GM12872 (cell line): Measurements from ENCODE around the gene DTD1.

Experiments used
- TF ChIP-seq, protein P1 (sequence below): IDR thresholded peaks from 3 replicates; pipeline ENCODE4 v1.5.1; 2011; ENCODE audit warnings: low read depth, mild to moderate bottlenecking, low read length, moderate library complexity; ENCODE audit not compliant: insufficient read depth

The DTD1 gene

DNA sequence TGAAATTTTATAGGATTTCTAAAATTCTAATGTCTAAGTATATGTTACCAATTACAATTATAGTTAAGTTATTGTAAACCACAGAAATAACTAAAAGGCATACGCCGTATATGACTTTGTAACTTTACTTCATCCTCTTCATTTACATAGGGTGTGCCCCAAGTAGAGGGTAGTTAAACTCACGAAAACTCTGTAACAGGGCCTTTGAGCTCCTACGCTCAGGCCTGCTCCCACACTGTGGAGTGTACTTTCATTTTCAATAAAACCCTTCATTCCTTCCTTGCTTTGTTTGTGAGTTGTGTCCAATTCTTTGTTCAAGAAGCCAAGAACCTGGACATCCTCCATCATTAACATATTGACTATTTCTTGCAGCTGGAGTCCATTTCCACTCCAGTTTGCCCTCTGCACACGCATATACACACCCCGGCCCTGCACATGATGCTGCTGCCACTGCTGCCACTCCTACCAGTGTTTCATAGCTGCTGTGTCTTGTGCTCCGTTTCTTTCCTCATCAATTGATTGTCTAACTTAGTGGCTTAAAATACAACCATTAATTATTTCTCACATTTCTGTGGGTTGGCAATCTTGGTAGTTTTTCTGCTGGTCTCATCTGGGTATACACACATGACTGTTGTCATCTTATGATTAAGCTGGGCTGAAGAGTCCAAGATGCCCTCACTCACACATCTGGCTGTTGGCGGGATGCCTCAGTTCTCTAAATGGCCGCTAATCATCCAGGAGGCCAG is 192.7 kb downstream of the DTD1 start:
- TF ChIP-seq, protein P1, sequence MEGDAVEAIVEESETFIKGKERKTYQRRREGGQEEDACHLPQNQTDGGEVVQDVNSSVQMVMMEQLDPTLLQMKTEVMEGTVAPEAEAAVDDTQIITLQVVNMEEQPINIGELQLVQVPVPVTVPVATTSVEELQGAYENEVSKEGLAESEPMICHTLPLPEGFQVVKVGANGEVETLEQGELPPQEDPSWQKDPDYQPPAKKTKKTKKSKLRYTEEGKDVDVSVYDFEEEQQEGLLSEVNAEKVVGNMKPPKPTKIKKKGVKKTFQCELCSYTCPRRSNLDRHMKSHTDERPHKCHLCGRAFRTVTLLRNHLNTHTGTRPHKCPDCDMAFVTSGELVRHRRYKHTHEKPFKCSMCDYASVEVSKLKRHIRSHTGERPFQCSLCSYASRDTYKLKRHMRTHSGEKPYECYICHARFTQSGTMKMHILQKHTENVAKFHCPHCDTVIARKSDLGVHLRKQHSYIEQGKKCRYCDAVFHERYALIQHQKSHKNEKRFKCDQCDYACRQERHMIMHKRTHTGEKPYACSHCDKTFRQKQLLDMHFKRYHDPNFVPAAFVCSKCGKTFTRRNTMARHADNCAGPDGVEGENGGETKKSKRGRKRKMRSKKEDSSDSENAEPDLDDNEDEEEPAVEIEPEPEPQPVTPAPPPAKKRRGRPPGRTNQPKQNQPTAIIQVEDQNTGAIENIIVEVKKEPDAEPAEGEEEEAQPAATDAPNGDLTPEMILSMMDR = no peak

DNA sequence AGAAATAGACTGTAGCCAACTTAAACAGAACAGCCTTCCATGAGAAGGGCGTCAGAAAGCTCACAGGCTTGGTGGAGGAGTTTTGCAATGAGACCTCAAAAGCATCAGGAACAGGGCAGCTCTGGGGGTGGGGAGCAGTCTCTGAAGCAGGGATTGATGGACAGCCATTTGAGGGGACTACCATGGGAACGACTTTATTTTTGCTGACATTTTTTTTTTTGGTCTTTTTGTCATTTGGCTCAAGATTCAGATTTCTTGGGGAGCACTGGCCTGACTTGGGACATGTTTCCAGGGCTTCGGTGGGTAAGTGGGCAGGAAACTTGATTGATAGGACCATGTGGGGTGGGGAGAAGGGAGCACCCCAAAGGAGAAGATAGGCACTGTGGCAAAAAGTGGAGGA is 193.7 kb downstream of the DTD1 start:
- TF ChIP-seq, protein P1 = no peak

DNA sequence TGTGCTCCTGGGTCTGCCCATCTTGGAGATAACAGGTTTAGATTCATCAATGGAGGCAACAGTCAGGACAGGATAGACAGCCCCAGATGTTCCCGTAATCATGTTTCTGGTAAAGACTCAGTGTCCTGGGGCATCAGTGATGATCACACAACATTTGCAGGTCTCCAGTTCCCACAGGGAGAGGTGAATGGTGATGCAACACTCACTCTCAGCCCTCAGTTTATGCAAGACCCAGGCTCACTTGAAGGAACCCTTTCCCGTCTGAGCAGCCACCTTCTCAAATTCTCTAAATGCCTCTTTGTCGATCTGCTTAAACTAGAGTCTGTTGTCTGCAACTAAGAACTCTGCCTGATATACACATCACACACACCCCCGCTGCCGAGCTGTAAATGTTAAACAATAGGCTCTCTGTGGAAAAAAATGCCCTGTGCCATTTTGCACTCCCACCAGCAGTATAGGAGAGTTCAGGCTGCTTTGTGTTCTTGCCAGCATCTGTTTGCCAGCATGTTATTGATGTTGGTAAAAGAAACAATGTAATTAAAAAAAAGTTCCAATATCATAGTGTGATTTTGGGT is 195.6 kb downstream of the DTD1 start:
- TF ChIP-seq, protein P1 = no peak

DNA sequence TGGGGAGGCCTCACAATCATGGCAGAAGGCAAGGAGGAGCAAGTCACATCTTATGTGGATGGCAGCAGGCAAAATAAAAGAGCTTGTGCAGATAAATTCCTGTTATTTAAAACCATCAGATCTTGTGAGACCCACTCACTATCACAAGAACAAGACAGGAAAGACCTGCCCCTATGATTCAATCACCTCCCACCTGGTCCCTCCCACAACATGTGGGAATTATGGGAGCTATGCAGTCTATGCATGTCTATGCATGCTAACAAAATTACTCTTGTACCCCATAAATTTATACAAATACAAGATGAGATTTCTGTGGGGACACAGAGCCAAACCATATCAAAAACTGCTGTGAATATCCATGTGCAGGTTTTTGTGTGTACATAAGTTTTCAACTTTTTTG is 200.2 kb downstream of the DTD1 start:
- TF ChIP-seq, protein P1 = no peak

DNA sequence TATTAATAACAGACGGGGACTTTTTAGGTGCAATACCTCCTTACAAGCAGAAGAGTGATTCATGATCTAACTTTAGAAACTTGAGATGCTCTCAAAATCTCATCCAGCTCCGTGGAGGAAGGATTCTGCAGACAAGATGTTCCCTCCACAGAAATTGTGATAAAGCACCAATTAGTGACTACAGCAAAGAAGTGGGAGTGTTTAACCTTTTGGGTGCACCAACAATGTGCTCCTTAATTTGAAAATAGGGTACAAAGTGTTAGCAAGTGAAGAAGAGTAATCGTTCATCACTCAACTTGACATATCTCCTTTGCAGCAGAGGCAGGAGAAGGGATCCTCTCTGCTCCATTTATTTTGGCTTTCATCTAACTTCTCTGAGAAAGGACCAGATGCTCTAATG is 202.9 kb downstream of the DTD1 start:
- TF ChIP-seq, protein P1 = no peak

DNA sequence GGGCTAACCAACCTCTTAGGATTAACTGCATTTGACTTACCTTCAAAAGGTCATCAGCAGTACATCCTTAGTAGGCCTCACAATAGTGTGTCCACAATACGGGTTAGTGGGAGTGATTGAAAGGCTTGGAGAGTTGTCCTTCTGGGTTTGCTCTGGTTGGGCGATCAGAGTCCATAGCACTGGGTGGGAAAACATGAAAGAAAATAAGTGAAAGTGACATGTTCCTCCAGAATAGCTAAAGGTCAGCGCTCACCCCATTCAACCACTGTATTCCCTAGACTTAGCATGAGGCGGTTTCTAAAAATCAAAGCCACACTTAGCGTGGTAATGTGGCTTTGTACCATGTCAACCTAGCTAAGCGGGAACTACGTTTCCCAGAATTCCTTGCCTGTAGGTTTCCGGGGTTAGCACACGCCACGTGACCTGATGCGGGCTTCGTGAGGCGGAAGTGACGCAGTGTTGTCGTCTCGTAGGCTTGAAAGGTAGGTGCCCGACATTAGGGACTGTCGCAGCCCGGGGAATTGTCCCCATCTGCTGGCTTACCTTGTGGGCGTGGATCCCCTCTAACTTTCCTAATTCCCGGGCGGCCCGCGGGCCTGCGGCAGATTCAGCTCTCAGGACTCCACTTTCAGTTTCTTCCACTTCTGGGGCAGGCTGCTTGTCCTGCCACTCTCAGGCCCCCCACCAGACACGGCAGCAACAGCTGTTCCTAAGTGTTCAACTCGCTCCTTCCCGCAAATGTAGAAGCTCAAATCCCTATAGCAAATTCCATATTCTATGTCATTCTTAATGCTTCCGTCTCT is 206.0 kb downstream of the DTD1 start:
- TF ChIP-seq, protein P1 = peak; percentile 32; the same call in 1 of the 3 replicates

DNA sequence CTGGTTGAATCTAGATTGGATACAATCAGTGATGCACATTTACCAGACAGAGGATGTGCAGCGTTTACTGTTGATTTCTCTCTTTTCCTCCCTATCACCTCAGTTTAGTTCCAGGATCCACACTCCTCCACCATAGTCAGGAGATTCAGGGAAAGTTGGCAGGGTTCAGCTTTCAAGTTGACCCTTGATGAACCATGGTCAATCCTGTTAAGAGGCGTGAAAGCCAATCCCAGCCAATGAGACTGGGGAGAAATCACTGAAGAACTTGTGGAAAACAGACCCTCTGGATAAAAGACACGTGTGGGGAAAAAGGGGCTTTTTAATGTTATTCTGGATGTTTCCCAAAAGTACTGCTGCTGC is 206.6 kb downstream of the DTD1 start:
- TF ChIP-seq, protein P1 = no peak
